GM18519 (cell line): ENCODE results near the gene RNU6-9.
"Not testable (repeated sequence)": the region's sequence is repeated elsewhere in the genome, so short reads cannot be mapped to it uniquely, and the experiment has no call there.

ENCODE experiments used
- ATAC-seq: cut with Tn5 transposase; IDR thresholded peaks from one replicate; pipeline ENCODE4 v1.9.1; 2021; ENCODE audit warnings: mild to moderate bottlenecking, moderate library complexity; ENCODE audit not compliant: unreplicated experiment, low FRiP score

The RNU6-9 gene

GRCh38 chr19:892894-893689 is at the start of gene RNU6-9, which contains the start of gene MED16:
Gene RNU6-9 (plus strand): TSS chr19:893484.
Gene MED16 (minus strand): TSS chr19:893187. CDS start chr19:891131, 2,056 bp downstream.
- peak; percentile 60 for ATAC-seq

GRCh38 chr19:843836-844545 is 49.3 kb upstream of the RNU6-9 start:
- no peak for ATAC-seq

GRCh38 chr19:844546-844971 is 48.7 kb upstream of the RNU6-9 start:
- ATAC-seq = no peak

GRCh38 chr19:845707-846521 is 47.4 kb upstream of the RNU6-9 start:
- ATAC-seq = no peak

GRCh38 chr19:848386-848921 is 44.8 kb upstream of the RNU6-9 start:
- ATAC-seq = no peak

- not testable (repeated sequence) for ATAC-seq
These were observed 44.1 kb upstream of the RNU6-9 start for GRCh38 chr19:849195-849594.

GRCh38 chr19:850221-850978 is 42.9 kb upstream of the RNU6-9 start:
- no peak for ATAC-seq

GRCh38 chr19:850979-851335 is 42.3 kb upstream of the RNU6-9 start:
- ATAC-seq = no peak

GRCh38 chr19:852136-853013 is 40.9 kb upstream of the RNU6-9 start, which contains the start of gene ELANE:
Gene ELANE (plus strand): TSS chr19:852303. CDS start chr19:852329, 26 bp downstream.
- ATAC-seq = no peak

- ATAC-seq = no peak
These were observed 40.2 kb upstream of the RNU6-9 start for GRCh38 chr19:853014-853585.

- ATAC-seq = not testable (repeated sequence)
These were observed 39.6 kb upstream of the RNU6-9 start for GRCh38 chr19:853614-854220.

GRCh38 chr19:854549-854948 is 38.7 kb upstream of the RNU6-9 start:
- ATAC-seq = no peak

- no peak for ATAC-seq
These were observed 38.1 kb upstream of the RNU6-9 start for GRCh38 chr19:855142-855541.

GRCh38 chr19:855566-856120 is 37.6 kb upstream of the RNU6-9 start:
- ATAC-seq = no peak

- ATAC-seq = no peak
These were observed 35.0 kb upstream of the RNU6-9 start for GRCh38 chr19:858284-858683.

- no peak for ATAC-seq
These were observed 34.1 kb upstream of the RNU6-9 start, which contains the start of gene CFD for GRCh38 chr19:858868-859843. Gene CFD (plus strand): TSS chr19:859664. CDS start chr19:859690, 26 bp downstream.
